Caco-2 (cell line): Measurements from ENCODE around the gene HOATZ. TPM values are rescaled to one million over a fixed set of nuclear protein-coding genes. Genes with fewer than 3 reads are reported as not detected.
A peak's percentile ranks its signal among the peaks of the same experiment; 100 is the strongest.

Experiments
- BruUV-seq: library from RNA; stranded (reverse); fragments of 400-500 nt; replicated peaks from 2 replicates; lab custom pipeline; 2021; lab: Mats Ljungman, UMichigan
- CTCF ChIA-PET: fragments of 300-600 bp; sonication (Branson Sonifier 250); formaldehyde crosslinking; loops from one replicate; lab custom pipeline; 2022; ENCODE audit warnings: antibody characterized with exemption; lab: Charles Lee
- POLR2A ChIA-PET: fragments of 300-600 bp; sonication (Branson Sonifier 250); formaldehyde crosslinking; loops from one replicate; lab custom pipeline; 2022; ENCODE audit warnings: antibody characterized with exemption; lab: Charles Lee
- DNase-seq, 2 experiments: peaks; one replicate each; pipeline versions ENCODE4 v3.0.0 to v3.0.0-alpha.2; 2020 to 2022
- H3K27me3 ChIP-seq: replicated peaks from 2 replicates; pipeline ENCODE4 v1.6.0; 2011; ENCODE audit warnings: low read length; ENCODE audit not compliant: control insufficient read depth, insufficient read depth
- H3K36me3 ChIP-seq: 2 replicates; pipeline ENCODE4 v1.5.1; 2011; ENCODE audit warnings: low read length; ENCODE audit not compliant: control insufficient read depth, insufficient read depth
- H3K4me1 ChIP-seq: fragments of 250-450 bp; sonication (Bioruptor Pico); 2 replicates; pipeline ENCODE4 v1.5.1; 2020; ENCODE audit warnings: mild to moderate bottlenecking
- H3K4me3 ChIP-seq: 2 replicates; pipeline ENCODE4 v1.5.1; 2011; ENCODE audit warnings: low read depth, mild to moderate bottlenecking, control low read depth, low read length
- H3K9me3 ChIP-seq: fragments of 250-450 bp; sonication (Bioruptor Pico); 2 replicates; pipeline ENCODE4 v1.5.1; 2020; ENCODE audit warnings: mild to moderate bottlenecking, moderate library complexity
- H3K27ac Mint-ChIP-seq: one replicate; pipeline ENCODE4 v1.8.0; 2022; ENCODE audit warnings: mixed read lengths; ENCODE audit not compliant: unreplicated experiment
- H3K27me3 Mint-ChIP-seq: one replicate; pipeline ENCODE4 v1.8.0; 2022; ENCODE audit warnings: mixed read lengths; ENCODE audit not compliant: insufficient read depth, unreplicated experiment
- H3K36me3 Mint-ChIP-seq: one replicate; pipeline ENCODE4 v1.8.0; 2022; ENCODE audit warnings: mild to moderate bottlenecking, mixed read lengths; ENCODE audit not compliant: insufficient read depth, unreplicated experiment
- H3K4me1 Mint-ChIP-seq: one replicate; pipeline ENCODE4 v1.8.0; 2022; ENCODE audit warnings: low read depth, mixed read lengths; ENCODE audit not compliant: unreplicated experiment
- H3K4me3 Mint-ChIP-seq: one replicate; pipeline ENCODE4 v1.8.0; 2022; ENCODE audit warnings: mild to moderate bottlenecking, moderate library complexity, mixed read lengths; ENCODE audit not compliant: unreplicated experiment
- H3K9me3 Mint-ChIP-seq: one replicate; pipeline ENCODE4 v1.8.0; 2022; ENCODE audit warnings: mixed read lengths; ENCODE audit not compliant: unreplicated experiment
- intact Hi-C: fragments of 100-400 bp; cut with micrococcal nuclease; formaldehyde crosslinking; loops from one replicate; pipeline ENCODE4 v1.10.0; 2022; ENCODE audit not compliant: unreplicated experiment
- total RNA-seq: library from RNA; stranded (reverse); gene quantifications from 2 replicates; pipeline ENCODE4 v1.2.3, GENCODE V29; 2022
- TF ChIP-seq, protein P1 (sequence below), 2 experiments: fragments of 200-600 bp in 1 of 2; IDR thresholded peaks; 1 replicate in 1 of 2; 2 replicates in 1 of 2; pipeline versions ENCODE4 v1.5.1 to v1.8.0; 2011 to 2022; ENCODE audit warnings: antibody characterized with exemption in 1 of 2, control low read depth in 1 of 2, inconsistent platforms in 1 of 2, low read depth in 1 of 2, low read length in 1 of 2, mild to moderate bottlenecking in 1 of 2, moderate library complexity in 1 of 2; ENCODE audit not compliant: insufficient read depth in 1 of 2, severe bottlenecking in 1 of 2, unreplicated experiment in 1 of 2

Gene HOATZ
- total RNA-seq, 1 experiment from 2014 or later, result not detected

DNA sequence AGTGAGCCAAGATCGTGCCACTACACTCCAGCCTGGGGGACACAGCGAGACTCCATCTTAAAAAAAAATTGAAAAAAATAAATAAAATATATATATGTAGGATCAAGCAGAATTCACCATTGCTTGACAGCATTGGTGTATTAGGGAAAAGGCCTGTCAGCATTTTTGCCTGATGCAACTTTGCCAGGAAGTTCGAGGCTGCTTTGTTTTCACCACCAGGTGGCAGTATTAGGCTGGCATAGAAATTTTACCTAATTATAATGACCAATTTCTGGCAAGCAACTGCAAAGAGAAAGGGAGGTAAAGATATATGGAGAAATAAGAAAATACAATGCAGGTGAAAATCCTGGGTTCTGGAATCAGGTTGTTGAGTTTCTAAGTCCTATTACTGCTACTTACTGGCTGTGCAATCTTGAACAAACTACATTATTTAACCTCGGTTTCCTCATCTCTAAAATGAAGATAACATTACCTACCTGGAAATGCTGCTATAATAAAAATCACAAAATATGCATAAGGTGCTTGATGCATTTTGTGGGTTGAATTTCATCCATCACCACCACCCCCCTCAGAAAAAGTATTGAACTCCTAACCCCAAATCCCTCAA, 50.6 kb downstream of the HOATZ start:
- no peak overlapping the region for H3K27ac Mint-ChIP-seq
- Histone ChIP-seq H3K27me3 (no peaks in the 10 kb centered on the region), H3K9me3 (no peaks in the 10 kb centered on the region), H3K36me3 (no peaks in the 10 kb centered on the region), H3K4me3 (no peak overlapping the region), H3K4me1 (no peaks in the 10 kb centered on the region)
- ChIA-PET POLR2A (no interaction called here), CTCF (interaction anchor here (0.7 kb wide), 1 partner anchor 346 kb away, joined by 3 read pairs; no protein-coding TSS in a partner anchor)
- no peaks in the 10 kb centered on the region for H3K36me3 Mint-ChIP-seq
- DNase-seq, result peak; percentile 73 to 86
- no peaks in the 10 kb centered on the region for H3K9me3 Mint-ChIP-seq
- H3K27me3 Mint-ChIP-seq, result no peaks in the 10 kb centered on the region
- no TSS peak for BruUV-seq
- peaks cover 7% of the 10 kb centered on the region for H3K4me1 Mint-ChIP-seq
- no peak overlapping the region for H3K4me3 Mint-ChIP-seq
- TF ChIP-seq, protein P1, sequence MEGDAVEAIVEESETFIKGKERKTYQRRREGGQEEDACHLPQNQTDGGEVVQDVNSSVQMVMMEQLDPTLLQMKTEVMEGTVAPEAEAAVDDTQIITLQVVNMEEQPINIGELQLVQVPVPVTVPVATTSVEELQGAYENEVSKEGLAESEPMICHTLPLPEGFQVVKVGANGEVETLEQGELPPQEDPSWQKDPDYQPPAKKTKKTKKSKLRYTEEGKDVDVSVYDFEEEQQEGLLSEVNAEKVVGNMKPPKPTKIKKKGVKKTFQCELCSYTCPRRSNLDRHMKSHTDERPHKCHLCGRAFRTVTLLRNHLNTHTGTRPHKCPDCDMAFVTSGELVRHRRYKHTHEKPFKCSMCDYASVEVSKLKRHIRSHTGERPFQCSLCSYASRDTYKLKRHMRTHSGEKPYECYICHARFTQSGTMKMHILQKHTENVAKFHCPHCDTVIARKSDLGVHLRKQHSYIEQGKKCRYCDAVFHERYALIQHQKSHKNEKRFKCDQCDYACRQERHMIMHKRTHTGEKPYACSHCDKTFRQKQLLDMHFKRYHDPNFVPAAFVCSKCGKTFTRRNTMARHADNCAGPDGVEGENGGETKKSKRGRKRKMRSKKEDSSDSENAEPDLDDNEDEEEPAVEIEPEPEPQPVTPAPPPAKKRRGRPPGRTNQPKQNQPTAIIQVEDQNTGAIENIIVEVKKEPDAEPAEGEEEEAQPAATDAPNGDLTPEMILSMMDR (IDR thresholded peaks at IDR 0.05; ENCODE audit: insufficient read depth in 1 of 2, low read depth in 1 of 2, low read length in 1 of 2, severe bottlenecking in 1 of 2, unreplicated experiment in 1 of 2), result peak; percentile 93 to 98
- intact Hi-C loops, result loop anchor here (1.0 to 2.0 kb wide), 6 partner anchors 21 to 276 kb away; no protein-coding TSS in a partner anchor

DNA sequence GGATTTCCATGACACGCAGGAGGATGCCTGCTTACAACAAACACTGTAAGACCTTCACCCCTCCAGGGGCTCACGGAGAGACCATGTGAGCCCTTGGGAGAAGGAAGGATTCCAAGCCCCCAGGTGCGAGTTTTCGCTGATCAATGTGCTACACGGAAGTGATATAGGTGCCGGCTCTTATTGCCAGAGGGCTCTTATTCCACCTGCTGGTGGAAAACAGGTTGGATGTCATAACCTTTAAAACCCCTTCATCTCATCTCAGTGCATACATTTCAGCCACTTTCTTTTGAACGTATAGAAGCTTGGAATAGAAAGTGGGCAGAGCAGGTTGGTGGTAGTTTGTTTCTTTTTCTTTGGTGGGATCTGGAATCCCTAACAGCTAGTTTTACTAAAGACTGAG, 51.7 kb downstream of the HOATZ start:
- no peaks in the 10 kb centered on the region for H3K36me3 Mint-ChIP-seq
- no peaks in the 10 kb centered on the region for H3K9me3 Mint-ChIP-seq
- intact Hi-C loops, result no loop called here
- H3K4me3 Mint-ChIP-seq, result no peak overlapping the region
- no peaks in the 10 kb centered on the region for H3K27me3 Mint-ChIP-seq
- no peaks in the 10 kb centered on the region for H3K27me3 ChIP-seq
- no peak overlapping the region for H3K27ac Mint-ChIP-seq
- DNase-seq, result no peak
- BruUV-seq, result no TSS peak
- no peaks in the 10 kb centered on the region for H3K9me3 ChIP-seq
- H3K4me1 ChIP-seq, result peaks cover 3% of the 10 kb centered on the region
- TF ChIP-seq, protein P1 (IDR thresholded peaks at IDR 0.05; ENCODE audit: insufficient read depth in 1 of 2, low read depth in 1 of 2, low read length in 1 of 2, severe bottlenecking in 1 of 2, unreplicated experiment in 1 of 2), result peak in 1 of 2 experiments; percentile 23
- no peaks in the 10 kb centered on the region for H3K36me3 ChIP-seq
- POLR2A ChIA-PET, result no interaction called here
- H3K4me1 Mint-ChIP-seq, result peaks cover 12% of the 10 kb centered on the region
- H3K4me3 ChIP-seq, result no peak overlapping the region
- CTCF ChIA-PET, result no interaction called here

- Histone ChIP-seq H3K36me3 (no peaks in the 10 kb centered on the region), H3K4me1 (peaks cover 17% of the 10 kb centered on the region), H3K9me3 (no peaks in the 10 kb centered on the region), H3K27me3 (no peaks in the 10 kb centered on the region), H3K4me3 (no peak overlapping the region)
- intact Hi-C loops, result no loop called here
- peaks cover 24% of the 10 kb centered on the region for H3K4me1 Mint-ChIP-seq
- H3K4me3 Mint-ChIP-seq, result no peak overlapping the region
- TF ChIP-seq, protein P1 (IDR thresholded peaks at IDR 0.05; ENCODE audit: insufficient read depth in 1 of 2, low read depth in 1 of 2, low read length in 1 of 2, severe bottlenecking in 1 of 2, unreplicated experiment in 1 of 2), result no peak
- H3K27me3 Mint-ChIP-seq, result no peaks in the 10 kb centered on the region
- no peaks in the 10 kb centered on the region for H3K9me3 Mint-ChIP-seq
- POLR2A ChIA-PET, result no interaction called here
- H3K27ac Mint-ChIP-seq, result no peak overlapping the region
- no peak for DNase-seq
- BruUV-seq, result no TSS peak
- CTCF ChIA-PET, result no interaction called here
- H3K36me3 Mint-ChIP-seq, result no peaks in the 10 kb centered on the region
Observed at GRCh38 chr11:111569476-111569875, 54.9 kb downstream of the HOATZ start.
